HUES48 (cell line): ENCODE data around the gene PARD6G.
A peak's percentile ranks its signal among the peaks of the same experiment; 100 is the strongest.

Experiments used
- H3K27ac ChIP-seq: one replicate; pipeline ENCODE4 v1.7.0; 2013; ENCODE audit warnings: low read depth, low read length, inconsistent platforms
- H3K27me3 ChIP-seq: 2 replicates; pipeline ENCODE4 v1.6.1; 2013; ENCODE audit warnings: mild to moderate bottlenecking, low read length; ENCODE audit not compliant: control insufficient read depth, insufficient read depth
- H3K36me3 ChIP-seq: 2 replicates; pipeline ENCODE4 v1.6.1; 2013; ENCODE audit warnings: low read length; ENCODE audit not compliant: control insufficient read depth, insufficient read depth
- H3K4me1 ChIP-seq: 2 replicates; pipeline ENCODE4 v1.6.1; 2013; ENCODE audit warnings: mild to moderate bottlenecking, low read length; ENCODE audit not compliant: control insufficient read depth, insufficient read depth
- H3K4me3 ChIP-seq: 2 replicates; pipeline ENCODE4 v1.5.1; 2013; ENCODE audit warnings: mild to moderate bottlenecking, low read depth, low read length
- H3K9ac ChIP-seq: 2 replicates; pipeline ENCODE4 v1.6.1; 2013; ENCODE audit warnings: mild to moderate bottlenecking, low read depth, low read length, moderate library complexity
- H3K9me3 ChIP-seq: 2 replicates; pipeline ENCODE4 v1.6.1; 2013; ENCODE audit warnings: low read length; ENCODE audit not compliant: control insufficient read depth, insufficient read depth

Gene PARD6G

GRCh38 chr18:80148326-80149199, 98.8 kb downstream of the PARD6G start:
- Histone ChIP-seq H3K27ac (no peak overlapping the region), H3K4me3 (0 out of 2 replicates have a peak overlapping the region, but pooled peaks have one; percentile 55), H3K27me3 (no peaks in the 10 kb centered on the region), H3K36me3 (peaks cover 48% of the 10 kb centered on the region), H3K9ac (no peak overlapping the region), H3K4me1 (no peaks in the 10 kb centered on the region), H3K9me3 (no peaks in the 10 kb centered on the region)

- Histone ChIP-seq H3K27ac (no peak overlapping the region), H3K27me3 (no peaks in the 10 kb centered on the region), H3K4me3 (peak overlapping the region; percentile 55), H3K9ac (no peak overlapping the region), H3K9me3 (no peaks in the 10 kb centered on the region), H3K4me1 (no peaks in the 10 kb centered on the region), H3K36me3 (peaks cover 53% of the 10 kb centered on the region)
Observed at GRCh38 chr18:80147418-80148325, 99.6 kb downstream of the PARD6G start.

- no peak overlapping the region for H3K27ac ChIP-seq
- H3K4me1 ChIP-seq, result no peaks in the 10 kb centered on the region
- H3K9me3 ChIP-seq, result no peaks in the 10 kb centered on the region
- peaks cover 54% of the 10 kb centered on the region for H3K36me3 ChIP-seq
- H3K4me3 ChIP-seq, result peak overlapping the region; percentile 55
- no peak overlapping the region for H3K9ac ChIP-seq
- H3K27me3 ChIP-seq, result no peaks in the 10 kb centered on the region
Observed at GRCh38 chr18:80147037-80147417, 100.3 kb downstream of the PARD6G start.

GRCh38 chr18:80145196-80145804, 102.0 kb downstream of the PARD6G start:
- H3K4me3 ChIP-seq, result no peak overlapping the region
- H3K4me1 ChIP-seq, result no peaks in the 10 kb centered on the region
- no peak overlapping the region for H3K9ac ChIP-seq
- no peak overlapping the region for H3K27ac ChIP-seq
- no peaks in the 10 kb centered on the region for H3K27me3 ChIP-seq
- peaks cover 64% of the 10 kb centered on the region for H3K36me3 ChIP-seq
- H3K9me3 ChIP-seq, result no peaks in the 10 kb centered on the region

GRCh38 chr18:80143881-80144280, 103.4 kb downstream of the PARD6G start:
- Histone ChIP-seq H3K9ac (no peak overlapping the region), H3K4me3 (no peak overlapping the region), H3K36me3 (peaks cover 65% of the 10 kb centered on the region), H3K27me3 (no peaks in the 10 kb centered on the region), H3K4me1 (no peaks in the 10 kb centered on the region), H3K9me3 (no peaks in the 10 kb centered on the region), H3K27ac (no peak overlapping the region)

GRCh38 chr18:80140455-80140985, 106.8 kb downstream of the PARD6G start:
- Histone ChIP-seq H3K27me3 (no peaks in the 10 kb centered on the region), H3K27ac (no peak overlapping the region), H3K9me3 (no peaks in the 10 kb centered on the region), H3K9ac (no peak overlapping the region), H3K4me3 (no peak overlapping the region), H3K36me3 (peaks cover 79% of the 10 kb centered on the region), H3K4me1 (no peaks in the 10 kb centered on the region)

GRCh38 chr18:80137976-80138375, 109.3 kb downstream of the PARD6G start:
- H3K27ac ChIP-seq, result no peak overlapping the region
- H3K9me3 ChIP-seq, result no peaks in the 10 kb centered on the region
- H3K4me3 ChIP-seq, result no peak overlapping the region
- no peak overlapping the region for H3K9ac ChIP-seq
- no peaks in the 10 kb centered on the region for H3K4me1 ChIP-seq
- H3K27me3 ChIP-seq, result no peaks in the 10 kb centered on the region
- H3K36me3 ChIP-seq, result peaks cover 87% of the 10 kb centered on the region

- Histone ChIP-seq H3K9ac (no peak overlapping the region), H3K4me1 (no peaks in the 10 kb centered on the region), H3K27me3 (no peaks in the 10 kb centered on the region), H3K4me3 (no peak overlapping the region), H3K9me3 (no peaks in the 10 kb centered on the region), H3K36me3 (peaks cover 94% of the 10 kb centered on the region), H3K27ac (no peak overlapping the region)
Observed at GRCh38 chr18:80137137-80137536, 110.2 kb downstream of the PARD6G start.

GRCh38 chr18:80136679-80137078, 110.6 kb downstream of the PARD6G start:
- peaks cover 93% of the 10 kb centered on the region for H3K36me3 ChIP-seq
- no peak overlapping the region for H3K9ac ChIP-seq
- H3K4me1 ChIP-seq, result no peaks in the 10 kb centered on the region
- H3K4me3 ChIP-seq, result no peak overlapping the region
- H3K27ac ChIP-seq, result no peak overlapping the region
- no peaks in the 10 kb centered on the region for H3K9me3 ChIP-seq
- no peaks in the 10 kb centered on the region for H3K27me3 ChIP-seq

GRCh38 chr18:80135136-80135535, 112.2 kb downstream of the PARD6G start:
- Histone ChIP-seq H3K27me3 (no peaks in the 10 kb centered on the region), H3K36me3 (peaks cover 84% of the 10 kb centered on the region), H3K9ac (no peak overlapping the region), H3K9me3 (no peaks in the 10 kb centered on the region), H3K4me3 (no peak overlapping the region), H3K27ac (no peak overlapping the region), H3K4me1 (peaks cover 7% of the 10 kb centered on the region)
